Activated CD8-positive, alpha-beta memory T cell treated with anti-CD3 and anti-CD28 coated beads, Interleukin-2, amount 50 U/mL, for 1 hour (primary cell): ENCODE results near the gene RANBP6.
"Not testable (repeated sequence)": the region's sequence is repeated elsewhere in the genome, so short reads cannot be mapped to it uniquely, and the experiment has no call there.

Experiments used
- DNase-seq: peaks from one replicate; pipeline ENCODE4 v3.0.0-alpha.2; 2020; ENCODE audit errors: extremely low read depth

The RANBP6 gene

GRCh38 chr9:6015278-6016157 lies at the start of gene RANBP6:
Gene RANBP6, minus strand, starts transcription at chr9:6015624. Its CDS starts 17 bp downstream, at chr9:6015607.
- DNase-seq, result peak; percentile 78

- DNase-seq, result not testable (repeated sequence)
Observed at GRCh38 chr9:6063146-6063545, 47.7 kb upstream of the RANBP6 start.

- no peak for DNase-seq
Observed at GRCh38 chr9:6055666-6056065, 40.2 kb upstream of the RANBP6 start.

GRCh38 chr9:6055216-6055615 lies 39.8 kb upstream of the RANBP6 start:
- no peak for DNase-seq

- DNase-seq, result no peak
Observed at GRCh38 chr9:6054280-6055099, 39.1 kb upstream of the RANBP6 start.

GRCh38 chr9:6052293-6052919 lies 37.0 kb upstream of the RANBP6 start:
- DNase-seq, result no peak

- no peak for DNase-seq
Observed at GRCh38 chr9:6051511-6051950, 36.1 kb upstream of the RANBP6 start.

GRCh38 chr9:6049798-6050197 lies 34.4 kb upstream of the RANBP6 start:
- no peak for DNase-seq

GRCh38 chr9:6048039-6048438 lies 32.6 kb upstream of the RANBP6 start:
- DNase-seq, result no peak

GRCh38 chr9:6047020-6047419 lies 31.6 kb upstream of the RANBP6 start:
- DNase-seq, result no peak

GRCh38 chr9:6045364-6045763 lies 29.9 kb upstream of the RANBP6 start:
- no peak for DNase-seq

GRCh38 chr9:6040077-6040476 lies 24.7 kb upstream of the RANBP6 start:
- DNase-seq, result no peak

- no peak for DNase-seq
Observed at GRCh38 chr9:6036391-6036790, 21.0 kb upstream of the RANBP6 start.

- no peak for DNase-seq
Observed at GRCh38 chr9:6034954-6035353, 19.5 kb upstream of the RANBP6 start.

GRCh38 chr9:6029604-6030274 lies 14.3 kb upstream of the RANBP6 start:
- no peak for DNase-seq

- DNase-seq, result no peak
Observed at GRCh38 chr9:6024035-6024554, 8.7 kb upstream of the RANBP6 start.

- DNase-seq, result not testable (repeated sequence)
Observed at GRCh38 chr9:6016975-6017374, 1.6 kb upstream of the RANBP6 start.

- DNase-seq, result no peak
Observed at GRCh38 chr9:6014670-6015270, 654 bp downstream of the RANBP6 start.

- peak; percentile 94 for DNase-seq
Observed at GRCh38 chr9:6008169-6008979, 7.0 kb downstream of the RANBP6 start.

- peak; percentile 48 for DNase-seq
Observed at GRCh38 chr9:6007770-6008168, 7.7 kb downstream of the RANBP6 start.
